Adrenal gland (tissue), 5 donors: Measurements from ENCODE around the gene VSTM2L.

Experiments used
- POLR2A ChIP-seq, 2 donors: fragments of 450-650 bp; IDR thresholded peaks; one replicate each; pipeline ENCODE4 v1.6.1; 2017; ENCODE audit warnings: antibody characterized with exemption in 2 of 2, mild to moderate bottlenecking in 2 of 2, moderate library complexity in 1 of 2
- TF ChIP-seq, protein P1 (sequence below), 6 experiments: fragments of 450-650 bp in 4 of 6; fragments of 200-600 bp in 2 of 6; sonication (generic) in 1 of 6; IDR thresholded peaks; 1 replicate in 5 of 6; 2 replicates in 1 of 6; pipeline versions ENCODE4 v1.5.1 to v1.8.0; 2016 to 2021; ENCODE audit warnings: antibody characterized with exemption in 6 of 6, mild to moderate bottlenecking in 2 of 6, moderate library complexity in 1 of 6
- donor health status: DM: no; HTN: no; CAD: no.

DNA sequence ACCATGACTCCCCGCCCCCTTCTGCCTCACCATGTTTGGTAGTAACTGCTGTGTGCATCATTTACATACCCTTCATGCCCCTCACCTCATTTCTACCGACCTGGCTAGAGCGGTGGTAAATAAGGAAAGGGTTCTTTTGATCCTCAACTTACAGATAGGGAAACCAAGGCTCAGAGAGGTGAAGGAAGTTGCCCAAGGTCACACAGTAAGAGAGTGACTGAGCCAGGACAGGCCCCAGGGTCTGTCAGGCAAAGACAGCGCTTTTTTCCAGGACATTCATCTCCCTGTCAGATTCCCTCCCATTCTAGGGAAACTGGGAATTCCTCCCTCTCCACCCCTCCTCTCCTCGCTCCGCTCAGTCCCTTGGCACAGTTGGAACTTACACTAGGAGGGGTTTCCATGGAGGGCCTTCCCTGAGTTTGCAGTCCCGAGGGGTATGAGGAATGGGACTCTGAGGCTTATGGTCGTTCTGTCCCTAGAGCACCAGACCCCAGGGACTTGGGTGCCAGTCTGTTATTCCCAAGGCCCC is 2.0 kb downstream of the VSTM2L start:
- TF ChIP-seq, protein P1, sequence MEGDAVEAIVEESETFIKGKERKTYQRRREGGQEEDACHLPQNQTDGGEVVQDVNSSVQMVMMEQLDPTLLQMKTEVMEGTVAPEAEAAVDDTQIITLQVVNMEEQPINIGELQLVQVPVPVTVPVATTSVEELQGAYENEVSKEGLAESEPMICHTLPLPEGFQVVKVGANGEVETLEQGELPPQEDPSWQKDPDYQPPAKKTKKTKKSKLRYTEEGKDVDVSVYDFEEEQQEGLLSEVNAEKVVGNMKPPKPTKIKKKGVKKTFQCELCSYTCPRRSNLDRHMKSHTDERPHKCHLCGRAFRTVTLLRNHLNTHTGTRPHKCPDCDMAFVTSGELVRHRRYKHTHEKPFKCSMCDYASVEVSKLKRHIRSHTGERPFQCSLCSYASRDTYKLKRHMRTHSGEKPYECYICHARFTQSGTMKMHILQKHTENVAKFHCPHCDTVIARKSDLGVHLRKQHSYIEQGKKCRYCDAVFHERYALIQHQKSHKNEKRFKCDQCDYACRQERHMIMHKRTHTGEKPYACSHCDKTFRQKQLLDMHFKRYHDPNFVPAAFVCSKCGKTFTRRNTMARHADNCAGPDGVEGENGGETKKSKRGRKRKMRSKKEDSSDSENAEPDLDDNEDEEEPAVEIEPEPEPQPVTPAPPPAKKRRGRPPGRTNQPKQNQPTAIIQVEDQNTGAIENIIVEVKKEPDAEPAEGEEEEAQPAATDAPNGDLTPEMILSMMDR (IDR thresholded peaks at IDR 0.05) = no peak
- no peak for TF ChIP-seq POLR2A (IDR thresholded peaks at IDR 0.05)
